Neural cell (in vitro differentiated cells): ENCODE results near the gene SLC4A7. TPM values are rescaled to one million over a fixed set of nuclear protein-coding genes. Genes with fewer than 3 reads are reported as not detected.

ENCODE experiments used
- H2AFZ ChIP-seq: fragments of 200-600, 300-800 bp; sonication (generic), shearing (Covaris generic); 2 replicates; pipeline ENCODE4 v1.6.0; 2014; ENCODE audit warnings: low read depth, mild to moderate bottlenecking, antibody characterized with exemption, low read length, moderate library complexity
- H3F3A ChIP-seq: fragments of 200-600 bp; shearing (Covaris generic); 2 replicates; pipeline ENCODE4 v1.6.1; 2016; ENCODE audit warnings: mild to moderate bottlenecking, moderate library complexity, mixed read lengths, antibody characterized with exemption, low read length; ENCODE audit not compliant: insufficient read depth, poor library complexity, severe bottlenecking
- H3K27ac ChIP-seq: fragments of 200-600, 300-800 bp; sonication (generic), shearing (Covaris generic); 2 replicates; pipeline ENCODE4 v1.5.1; 2014; ENCODE audit warnings: mild to moderate bottlenecking, low read length, moderate library complexity
- H3K27me3 ChIP-seq: fragments of 300-800, 200-600 bp; sonication (generic), shearing (Covaris generic); 2 replicates; pipeline ENCODE4 v1.6.0; 2014; ENCODE audit warnings: mild to moderate bottlenecking, low read depth, low read length, moderate library complexity; ENCODE audit not compliant: insufficient read depth
- H3K36me3 ChIP-seq: fragments of 300-800, 200-600 bp; sonication (generic), shearing (Covaris generic); 2 replicates; pipeline ENCODE4 v1.5.1; 2014; ENCODE audit warnings: mild to moderate bottlenecking, antibody characterized with exemption, low read length, moderate library complexity; ENCODE audit not compliant: insufficient read depth
- H3K4me2 ChIP-seq: fragments of 300-800, 200-600 bp; sonication (generic), shearing (Covaris generic); 2 replicates; pipeline ENCODE4 v1.6.0; 2014; ENCODE audit warnings: mild to moderate bottlenecking, low read length
- H3K4me3 ChIP-seq: fragments of 300-800, 200-600 bp; sonication (generic), shearing (Covaris generic); 2 replicates; pipeline ENCODE4 v1.5.1; 2014; ENCODE audit warnings: mild to moderate bottlenecking, low read length, moderate library complexity
- H3K79me2 ChIP-seq: fragments of 200-600 bp; shearing (Covaris generic); replicated peaks from 2 replicates; pipeline ENCODE4 v1.6.0; 2014; ENCODE audit warnings: mild to moderate bottlenecking, low read length, moderate library complexity; ENCODE audit not compliant: insufficient read depth
- H3K9ac ChIP-seq: fragments of 300-800, 200-600 bp; sonication (generic), shearing (Covaris generic); 2 replicates; pipeline ENCODE4 v1.6.1; 2016; ENCODE audit warnings: mild to moderate bottlenecking, low read length, mixed read lengths
- H3K9me2 ChIP-seq: fragments of 200-600 bp; shearing (Covaris generic); 2 replicates; pipeline ENCODE4 v1.6.1; 2016; ENCODE audit warnings: mild to moderate bottlenecking, low read length, mixed read lengths; ENCODE audit not compliant: insufficient read depth
- H3K9me3 ChIP-seq: fragments of 200-600, 300-800 bp; sonication (generic), shearing (Covaris generic); 2 replicates; pipeline ENCODE4 v1.6.1; 2016; ENCODE audit warnings: mild to moderate bottlenecking, mixed run types, low read length, moderate library complexity, mixed read lengths
- H4K20me1 ChIP-seq: fragments of 200-600 bp; shearing (Covaris generic); 2 replicates; pipeline ENCODE4 v1.6.1; 2016; ENCODE audit warnings: mild to moderate bottlenecking, mixed run types; ENCODE audit not compliant: insufficient read depth
- CTCF ChIP-seq: fragments of 450-650 bp; IDR thresholded peaks from 2 replicates; pipeline ENCODE4 v1.5.1; 2014; ENCODE audit warnings: antibody characterized with exemption, mild to moderate bottlenecking, moderate library complexity; ENCODE audit not compliant: poor library complexity, severe bottlenecking
- EP300 ChIP-seq: fragments of 450-650 bp; conservative IDR thresholded peaks from 2 replicates; pipeline ENCODE4 v1.6.1; 2014; ENCODE audit warnings: antibody characterized with exemption, mild to moderate bottlenecking, moderate library complexity; ENCODE audit not compliant: poor library complexity, severe bottlenecking
- EZH2 ChIP-seq: fragments of 200-600, 300-800 bp; shearing (Covaris generic), sonication (generic); IDR thresholded peaks from 2 replicates; pipeline ENCODE4 v1.6.1; 2014; ENCODE audit warnings: antibody characterized with exemption, low read length, borderline replicate concordance, mild to moderate bottlenecking; ENCODE audit not compliant: insufficient read depth, poor library complexity, severe bottlenecking
- MXI1 ChIP-seq: fragments of 450-650 bp; conservative IDR thresholded peaks from 2 replicates; pipeline ENCODE4 v1.6.1; 2014; ENCODE audit warnings: antibody characterized with exemption, mild to moderate bottlenecking; ENCODE audit not compliant: poor library complexity, severe bottlenecking
- POLR2AphosphoS5 ChIP-seq: IDR thresholded peaks from 2 replicates; pipeline ENCODE4 v1.6.1; 2012
- RAD21 ChIP-seq: fragments of 450-650 bp; conservative IDR thresholded peaks from 2 replicates; pipeline ENCODE4 v1.6.1; 2014; ENCODE audit warnings: antibody characterized with exemption, mild to moderate bottlenecking, moderate library complexity
- REST ChIP-seq: IDR thresholded peaks from 2 replicates; pipeline ENCODE4 v1.6.1; 2012; ENCODE audit warnings: borderline replicate concordance
- SMC3 ChIP-seq: fragments of 450-650 bp; conservative IDR thresholded peaks from 2 replicates; pipeline ENCODE4 v1.6.1; 2014; ENCODE audit warnings: antibody characterized with exemption, mild to moderate bottlenecking, moderate library complexity; ENCODE audit not compliant: poor library complexity
- TAF1 ChIP-seq: IDR thresholded peaks from 2 replicates; pipeline ENCODE4 v1.6.1; 2012; ENCODE audit warnings: low read depth
- polyA plus RNA-seq: library from polyadenylated mRNA; depleted of rRNA; stranded (reverse); fragments of >200 nt; gene quantifications from 2 replicates; pipeline ENCODE4 v1.2.3, GENCODE V29; 2014

The SLC4A7 gene
- polyA plus RNA-seq, 1 donor from 2014 or later, result 96.9 TPM

GRCh38 chr3:27353221-27353620 lies 131.0 kb downstream of the SLC4A7 start:
- Histone ChIP-seq H3K79me2 (no peaks in the 10 kb centered on the region), H3K9ac (no peak overlapping the region), H3F3A (no peaks in the 10 kb centered on the region), H3K27me3 (no peaks in the 10 kb centered on the region), H3K4me2 (no peak overlapping the region), H3K9me2 (no peaks in the 10 kb centered on the region), H3K27ac (no peak overlapping the region), H3K9me3 (no peaks in the 10 kb centered on the region), H3K4me3 (no peak overlapping the region), H4K20me1 (no peaks in the 10 kb centered on the region), H2AFZ (no peak overlapping the region), H3K36me3 (no peaks in the 10 kb centered on the region)
- TF ChIP-seq REST (no peak), EZH2 (no peak), SMC3 (no peak), POLR2AphosphoS5 (no peak), CTCF (no peak), MXI1 (no peak)

GRCh38 chr3:27352047-27352446 lies 132.1 kb downstream of the SLC4A7 start:
- H3K9me2 ChIP-seq, result no peaks in the 10 kb centered on the region
- no peak overlapping the region for H3K9ac ChIP-seq
- no peaks in the 10 kb centered on the region for H4K20me1 ChIP-seq
- H3K27me3 ChIP-seq, result no peaks in the 10 kb centered on the region
- no peak overlapping the region for H3K4me2 ChIP-seq
- H2AFZ ChIP-seq, result no peak overlapping the region
- H3K9me3 ChIP-seq, result no peaks in the 10 kb centered on the region
- H3K79me2 ChIP-seq, result no peaks in the 10 kb centered on the region
- H3K27ac ChIP-seq, result no peak overlapping the region
- no peaks in the 10 kb centered on the region for H3K36me3 ChIP-seq
- H3K4me3 ChIP-seq, result no peak overlapping the region
- TF ChIP-seq EP300 (no peak), TAF1 (no peak), REST (no peak), SMC3 (no peak), CTCF (no peak), POLR2AphosphoS5 (no peak), EZH2 (no peak), RAD21 (no peak), MXI1 (no peak)
- no peaks in the 10 kb centered on the region for H3F3A ChIP-seq
